ENCODE results near the gene TOP1. TPM values are rescaled to one million over a fixed set of nuclear protein-coding genes. Genes with fewer than 3 reads are reported as not detected.
"Not testable (repeated sequence)": the region's sequence is repeated elsewhere in the genome, so short reads cannot be mapped to it uniquely, and the experiment has no call there.

The TOP1 gene
- total RNA-seq, 1 donor from 2014 or later = 16.2 TPM

- no peak for TF ChIP-seq CTCF (conservative IDR thresholded peaks at IDR 0.05; ENCODE audit: low read depth, low read length)
- no peak for DNase-seq (ENCODE audit: low read depth)
- H3K4me3 ChIP-seq (ENCODE audit: low read depth, low read length) = no peak overlapping the region
These were observed 32.3 kb upstream of the TOP1 start for GRCh38 chr20:40996326-40996725.

DNA sequence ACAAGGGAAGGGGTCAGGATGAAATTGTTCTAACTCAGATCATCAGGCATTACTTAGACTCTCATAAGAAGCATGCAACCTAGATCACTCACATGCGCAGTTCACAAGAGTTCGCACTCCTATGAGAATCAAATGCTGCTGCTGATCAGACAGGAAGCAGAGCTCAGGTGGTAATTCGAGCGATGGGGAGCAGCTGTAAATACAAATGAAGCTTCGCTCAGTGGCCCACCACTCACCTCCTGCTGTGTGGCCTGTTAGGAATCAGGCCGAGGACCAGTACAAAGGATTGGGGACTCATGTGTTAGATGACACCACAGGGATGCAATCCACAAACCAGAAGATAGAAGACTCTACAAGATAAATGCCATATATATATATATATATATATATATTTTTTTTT is 31.5 kb upstream of the TOP1 start:
- no peak for DNase-seq (ENCODE audit: low read depth)
- no peak for TF ChIP-seq CTCF (conservative IDR thresholded peaks at IDR 0.05; ENCODE audit: low read depth, low read length)

DNA sequence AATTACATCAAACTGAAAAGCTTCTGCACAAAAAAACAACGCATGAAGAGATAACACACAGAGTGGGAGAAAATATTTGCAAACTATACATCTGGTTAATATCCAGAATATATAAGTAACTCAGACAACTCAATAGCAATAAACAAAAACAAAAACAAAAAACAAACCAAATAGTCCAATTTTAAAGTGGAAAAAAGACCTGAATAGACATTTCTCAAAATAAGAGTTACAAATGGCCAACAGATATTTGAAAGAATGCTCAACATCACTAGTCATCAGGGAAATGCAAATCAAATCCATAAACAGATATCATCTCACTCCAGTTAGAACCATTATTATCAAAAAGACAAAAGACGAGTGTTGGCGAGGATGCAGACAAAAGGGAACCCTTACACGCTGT is 28.8 kb upstream of the TOP1 start:
- no peak overlapping the region for H3K4me3 ChIP-seq (ENCODE audit: low read depth, low read length)
- DNase-seq (ENCODE audit: low read depth) = no peak
- TF ChIP-seq CTCF (conservative IDR thresholded peaks at IDR 0.05; ENCODE audit: low read depth, low read length) = no peak

More for the DNA sequence above, 31.5 kb upstream of the TOP1 start:
- no peak overlapping the region for H3K4me3 ChIP-seq (ENCODE audit: low read depth, low read length)

- DNase-seq (ENCODE audit: low read depth) = no peak
- no peak overlapping the region for H3K4me3 ChIP-seq (ENCODE audit: low read depth, low read length)
- TF ChIP-seq CTCF (conservative IDR thresholded peaks at IDR 0.05; ENCODE audit: low read depth, low read length) = no peak
These were observed 28.0 kb upstream of the TOP1 start for GRCh38 chr20:41000628-41001027.

- TF ChIP-seq CTCF (conservative IDR thresholded peaks at IDR 0.05; ENCODE audit: low read depth, low read length) = no peak
- no peak overlapping the region for H3K4me3 ChIP-seq (ENCODE audit: low read depth, low read length)
- DNase-seq (ENCODE audit: low read depth) = no peak
These were observed 27.1 kb upstream of the TOP1 start for GRCh38 chr20:41001497-41001896.

GRCh38 chr20:41002842-41003142 is 25.8 kb upstream of the TOP1 start:
- TF ChIP-seq CTCF (conservative IDR thresholded peaks at IDR 0.05; ENCODE audit: low read depth, low read length) = no peak
- peak overlapping the region; percentile 52 for H3K4me3 ChIP-seq (ENCODE audit: low read depth, low read length)

GRCh38 chr20:41003143-41003935 is 25.3 kb upstream of the TOP1 start:
- no peak for TF ChIP-seq CTCF (conservative IDR thresholded peaks at IDR 0.05; ENCODE audit: low read depth, low read length)
- peak overlapping the region; percentile 52 for H3K4me3 ChIP-seq (ENCODE audit: low read depth, low read length)

More at GRCh38 chr20:41002842-41003142, 25.8 kb upstream of the TOP1 start:
- DNase-seq (ENCODE audit: low read depth) = no peak

DNA sequence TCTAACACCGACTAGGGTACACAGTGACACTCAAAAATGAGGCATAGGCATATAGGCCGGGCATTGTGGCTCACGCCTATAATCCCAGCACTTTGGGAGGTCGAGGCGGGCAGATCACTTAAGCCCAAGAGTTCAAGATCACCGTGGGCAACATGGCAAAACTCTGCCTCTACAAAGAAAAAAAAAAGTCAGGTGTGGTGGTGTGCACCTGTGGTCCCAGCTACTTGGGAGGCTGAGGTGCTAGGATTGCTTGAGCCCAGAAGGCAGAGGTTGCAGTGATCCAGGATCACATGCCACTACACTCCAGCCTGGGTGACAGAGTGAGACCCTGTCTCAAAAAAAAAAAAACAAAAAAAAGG is 24.7 kb upstream of the TOP1 start:
- peak overlapping the region; percentile 52 for H3K4me3 ChIP-seq (ENCODE audit: low read depth, low read length)
- not testable (repeated sequence) for DNase-seq (ENCODE audit: low read depth)

More at GRCh38 chr20:41003143-41003935, 25.3 kb upstream of the TOP1 start:
- DNase-seq (ENCODE audit: low read depth) = peak; percentile 97

Measured in epithelial cell of proximal tubule (primary cell).